Smooth muscle cell (in vitro differentiated cells): ENCODE measurements around the gene MICAL2. TPM values are rescaled to one million over a fixed set of nuclear protein-coding genes. Genes with fewer than 3 reads are reported as not detected.

ENCODE experiments used
- DNase-seq: peaks from one replicate; lab custom pipeline; 2025; ENCODE audit not compliant: unreplicated experiment; lab: John Stamatoyannopoulos, UW
- H2AFZ ChIP-seq: fragments of 200-600 bp; sonication (generic); 2 replicates; pipeline ENCODE4 v1.6.0; 2016; ENCODE audit warnings: antibody characterized with exemption, low read depth, mild to moderate bottlenecking
- H3F3A ChIP-seq: fragments of 200-600 bp; sonication (generic); 2 replicates; pipeline ENCODE4 v1.6.0; 2017; ENCODE audit warnings: antibody characterized with exemption, low read depth
- H3K27ac ChIP-seq: fragments of 200-600 bp; sonication (generic); 2 replicates; pipeline ENCODE4 v1.5.1; 2016; ENCODE audit warnings: low read depth, mild to moderate bottlenecking
- H3K27me3 ChIP-seq: fragments of 200-600 bp; sonication (generic); 2 replicates; pipeline ENCODE4 v1.6.1; 2016; ENCODE audit warnings: low read depth, mild to moderate bottlenecking
- H3K36me3 ChIP-seq: fragments of 200-600 bp; sonication (generic); 2 replicates; pipeline ENCODE4 v1.5.1; 2016; ENCODE audit warnings: low read depth
- H3K4me1 ChIP-seq: fragments of 200-600 bp; sonication (generic); 2 replicates; pipeline ENCODE4 v1.5.1; 2016; ENCODE audit warnings: low read depth
- H3K4me2 ChIP-seq: fragments of 200-600 bp; sonication (generic); 2 replicates; pipeline ENCODE4 v1.6.0; 2016; ENCODE audit warnings: mild to moderate bottlenecking
- H3K4me3 ChIP-seq: fragments of 200-600 bp; sonication (generic); 2 replicates; pipeline ENCODE4 v1.5.1; 2016; ENCODE audit warnings: mild to moderate bottlenecking
- H3K79me2 ChIP-seq: fragments of 200-600 bp; sonication (generic); 2 replicates; pipeline ENCODE4 v1.6.0; 2016; ENCODE audit warnings: low read depth, mild to moderate bottlenecking
- H3K9ac ChIP-seq: fragments of 200-600 bp; sonication (generic); 2 replicates; pipeline ENCODE4 v1.6.0; 2016; ENCODE audit warnings: low read depth
- H3K9me3 ChIP-seq: fragments of 200-600 bp; sonication (generic); replicated peaks from 2 replicates; pipeline ENCODE4 v1.5.1; 2016; ENCODE audit warnings: low read depth
- H4K20me1 ChIP-seq: fragments of 200-600 bp; sonication (generic); 2 replicates; pipeline ENCODE4 v1.6.0; 2016; ENCODE audit warnings: low read depth
- WGBS: methylation state at CpG from one replicate; pipeline ENCODE4 v1.1.7; 2016; ENCODE audit warnings: low lambda C conversion rate; 5-methylcytosine and 5-hydroxymethylcytosine counted together
- polyA plus RNA-seq: library from polyadenylated mRNA; unstranded; fragments of >200 nt; fragmentation: Nextera tagmentation; extraction: Ambion mirVana; gene quantifications from 2 replicates; pipeline ENCODE4 v1.2.1, GENCODE V29; 2016
- total RNA-seq: library from RNA; depleted of rRNA; stranded (reverse); fragments of >200 nt; gene quantifications from 2 replicates; pipeline ENCODE4 v1.2.3, GENCODE V29; 2014
- TF ChIP-seq, protein P1 (sequence below): fragments of 200-600 bp; sonication (generic); IDR thresholded peaks from 2 replicates; pipeline ENCODE4 v1.5.1; 2017; ENCODE audit warnings: borderline replicate concordance, mild to moderate bottlenecking, antibody characterized with exemption; ENCODE audit not compliant: insufficient read depth, poor library complexity, severe bottlenecking

Gene MICAL2
- total and polyA plus RNA-seq, 2 experiments from 2014 or later, result 161 to 287 TPM

DNA sequence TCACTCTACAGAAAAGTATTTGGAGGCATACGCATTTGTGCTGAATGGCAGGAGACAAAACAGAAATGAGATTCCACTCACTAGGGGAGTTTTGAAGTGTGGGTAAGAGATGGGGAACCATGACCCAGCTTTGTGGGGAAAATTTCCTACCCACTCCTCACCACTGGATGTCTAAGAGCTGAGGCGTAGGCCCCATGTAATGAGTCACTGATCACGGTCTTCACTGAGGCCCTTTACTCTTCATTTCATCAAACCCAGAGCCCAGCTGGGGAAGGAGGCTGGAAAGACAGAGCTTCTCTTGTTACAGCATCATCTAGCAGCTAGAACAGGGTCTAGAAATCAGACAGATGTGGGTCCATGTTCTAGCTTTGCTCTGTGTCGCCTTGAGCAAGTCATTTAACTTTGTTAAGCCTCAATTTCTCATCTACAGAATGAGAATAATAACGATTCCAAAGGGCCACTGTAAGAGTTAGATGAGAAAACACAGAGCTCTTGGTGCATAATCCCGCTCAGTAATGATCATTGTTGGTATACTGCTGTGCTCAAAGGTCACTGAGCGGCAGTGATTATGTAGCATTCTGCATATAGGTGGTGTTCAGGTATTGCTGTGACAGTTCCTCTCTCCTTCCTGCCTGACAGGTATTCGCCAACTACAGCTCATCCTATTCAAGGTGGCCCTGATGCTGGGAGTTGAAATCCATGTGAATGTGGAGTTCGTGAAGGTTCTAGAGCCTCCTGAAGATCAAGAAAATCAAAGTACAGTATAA, 97.2 kb downstream of the MICAL2 start:
- peaks cover 4% of the 10 kb centered on the region for H3K36me3 ChIP-seq
- H3K27me3 ChIP-seq, result no peaks in the 10 kb centered on the region
- H3K4me1 ChIP-seq, result peaks cover 6% of the 10 kb centered on the region
- 58% methylated on average over 9 of the region's 9 CpGs for WGBS
- H4K20me1 ChIP-seq, result no peaks in the 10 kb centered on the region
- H3K79me2 ChIP-seq, result peaks cover 18% of the 10 kb centered on the region
- H3K4me3 ChIP-seq, result no peak overlapping the region
- TF ChIP-seq, protein P1, sequence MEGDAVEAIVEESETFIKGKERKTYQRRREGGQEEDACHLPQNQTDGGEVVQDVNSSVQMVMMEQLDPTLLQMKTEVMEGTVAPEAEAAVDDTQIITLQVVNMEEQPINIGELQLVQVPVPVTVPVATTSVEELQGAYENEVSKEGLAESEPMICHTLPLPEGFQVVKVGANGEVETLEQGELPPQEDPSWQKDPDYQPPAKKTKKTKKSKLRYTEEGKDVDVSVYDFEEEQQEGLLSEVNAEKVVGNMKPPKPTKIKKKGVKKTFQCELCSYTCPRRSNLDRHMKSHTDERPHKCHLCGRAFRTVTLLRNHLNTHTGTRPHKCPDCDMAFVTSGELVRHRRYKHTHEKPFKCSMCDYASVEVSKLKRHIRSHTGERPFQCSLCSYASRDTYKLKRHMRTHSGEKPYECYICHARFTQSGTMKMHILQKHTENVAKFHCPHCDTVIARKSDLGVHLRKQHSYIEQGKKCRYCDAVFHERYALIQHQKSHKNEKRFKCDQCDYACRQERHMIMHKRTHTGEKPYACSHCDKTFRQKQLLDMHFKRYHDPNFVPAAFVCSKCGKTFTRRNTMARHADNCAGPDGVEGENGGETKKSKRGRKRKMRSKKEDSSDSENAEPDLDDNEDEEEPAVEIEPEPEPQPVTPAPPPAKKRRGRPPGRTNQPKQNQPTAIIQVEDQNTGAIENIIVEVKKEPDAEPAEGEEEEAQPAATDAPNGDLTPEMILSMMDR, result no peak
- peak overlapping the region; percentile 96 for H3K27ac ChIP-seq
- DNase-seq, result no peak
- H3F3A ChIP-seq, result peaks cover 35% of the 10 kb centered on the region
- H2AFZ ChIP-seq, result no peak overlapping the region
- peak overlapping the region; percentile 80 for H3K9ac ChIP-seq
- no peaks in the 10 kb centered on the region for H3K9me3 ChIP-seq
- H3K4me2 ChIP-seq, result peak overlapping the region; percentile 28

DNA sequence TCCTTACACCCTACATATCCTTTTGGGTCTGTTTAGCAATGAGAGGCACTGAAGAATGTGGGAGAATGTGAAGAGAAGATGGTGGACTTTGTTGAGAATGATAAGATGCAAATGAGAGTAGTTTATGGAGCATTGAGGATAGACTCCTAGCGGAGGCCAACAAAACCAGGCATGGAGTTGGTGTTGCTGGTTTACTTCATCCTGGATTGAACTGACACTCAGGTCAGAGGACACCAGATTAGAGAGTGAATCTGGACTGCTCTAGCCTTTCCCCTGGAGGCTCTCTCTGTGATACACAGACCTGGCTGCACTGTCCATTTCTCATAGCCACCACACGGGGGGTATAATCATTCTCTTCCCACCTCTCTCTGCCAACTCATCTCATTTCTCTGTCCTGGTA, 98.7 kb downstream of the MICAL2 start:
- no peak for DNase-seq
- H4K20me1 ChIP-seq, result no peaks in the 10 kb centered on the region
- peaks cover 6% of the 10 kb centered on the region for H3K4me1 ChIP-seq
- H3K27me3 ChIP-seq, result no peaks in the 10 kb centered on the region
- H3K4me2 ChIP-seq, result no peak overlapping the region
- no peaks in the 10 kb centered on the region for H3K9me3 ChIP-seq
- H3K9ac ChIP-seq, result no peak overlapping the region
- peaks cover 5% of the 10 kb centered on the region for H3K79me2 ChIP-seq
- 67% methylated on average over 2 of the region's 2 CpGs for WGBS
- TF ChIP-seq, protein P1, result no peak
- peak overlapping the region; percentile 96 for H3K27ac ChIP-seq
- peaks cover 34% of the 10 kb centered on the region for H3F3A ChIP-seq
- no peak overlapping the region for H2AFZ ChIP-seq
- peaks cover 4% of the 10 kb centered on the region for H3K36me3 ChIP-seq
- no peak overlapping the region for H3K4me3 ChIP-seq

DNA sequence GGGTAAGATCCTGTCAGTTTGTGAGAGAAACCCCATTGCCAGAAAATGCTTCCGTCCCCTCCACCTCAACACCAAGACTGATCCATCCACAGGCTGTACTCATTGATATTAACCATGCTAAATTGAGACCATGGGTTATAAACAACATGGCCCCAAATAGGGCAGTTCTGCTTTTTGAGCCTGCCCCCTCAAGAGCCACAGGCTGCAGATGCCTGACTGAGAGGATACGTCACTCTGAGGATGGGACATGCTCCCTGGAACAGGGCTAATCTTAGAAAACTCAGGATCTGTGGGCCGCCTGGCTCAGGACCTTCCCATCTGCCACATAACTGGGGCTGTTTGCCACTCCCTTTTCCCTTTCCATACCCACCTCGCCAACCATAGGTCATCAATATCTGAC, 99.8 kb downstream of the MICAL2 start:
- TF ChIP-seq, protein P1, result no peak
- no peak overlapping the region for H3K9ac ChIP-seq
- H3K79me2 ChIP-seq, result no peaks in the 10 kb centered on the region

More for the DNA sequence above, 99.8 kb downstream of the MICAL2 start:
- 96% methylated on average over 4 of the region's 4 CpGs for WGBS
- Histone ChIP-seq H2AFZ (no peak overlapping the region), H3K4me1 (peaks cover 12% of the 10 kb centered on the region), H3K4me3 (no peak overlapping the region), H3K9me3 (no peaks in the 10 kb centered on the region), H3K4me2 (no peak overlapping the region), H3K36me3 (peaks cover 4% of the 10 kb centered on the region), H4K20me1 (no peaks in the 10 kb centered on the region), H3K27ac (peak overlapping the region; percentile 4), H3F3A (peaks cover 29% of the 10 kb centered on the region), H3K27me3 (no peaks in the 10 kb centered on the region)
- DNase-seq, result no peak
